Measurements from ENCODE around the gene CST11. TPM values are rescaled to one million over a fixed set of nuclear protein-coding genes. Genes with fewer than 3 reads are reported as not detected.

The CST11 gene
- total and polyA plus RNA-seq, 2 donors from 2014 or later, result not detected

DNA sequence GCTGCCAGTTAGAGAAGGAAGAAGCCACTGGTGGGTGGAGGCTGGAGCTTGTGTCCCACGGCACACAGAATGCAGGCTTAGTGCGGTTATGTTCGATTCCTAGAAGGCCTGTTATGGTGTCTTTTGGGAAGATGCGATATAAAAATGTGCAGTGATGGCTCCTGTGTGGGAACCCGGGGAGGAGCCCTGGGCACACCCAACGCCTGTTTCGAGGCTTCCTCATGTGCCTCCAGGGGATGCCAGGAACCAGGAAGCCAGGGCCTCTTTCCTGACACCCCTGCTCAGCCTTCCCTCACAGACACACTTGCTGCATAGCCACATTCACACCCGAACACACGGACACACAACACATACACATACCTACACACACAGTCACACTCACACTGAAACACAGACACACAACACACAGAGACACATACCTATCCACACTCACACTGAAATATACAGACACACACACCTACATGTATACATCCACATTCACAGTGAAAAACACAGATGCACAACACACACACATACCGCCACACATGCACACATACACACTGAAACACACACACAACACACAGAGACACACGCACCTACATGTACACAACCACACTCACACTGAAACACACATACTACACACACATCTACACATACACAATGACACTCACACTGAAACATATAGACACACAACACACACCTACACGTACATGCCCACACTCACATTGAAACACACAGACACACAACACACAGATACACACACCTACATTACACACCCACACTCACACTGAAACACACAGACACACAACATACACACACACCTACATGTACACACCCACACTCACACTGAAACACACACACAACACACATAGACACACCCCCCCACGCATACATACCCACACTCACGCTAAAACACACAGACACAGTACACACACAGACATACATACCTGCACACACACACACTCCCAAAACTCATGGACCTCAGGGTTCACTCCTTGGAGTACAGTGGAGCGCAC, 1.2 kb upstream of the CST11 start:
- DNase-seq, result no peak
- H3K9ac ChIP-seq (ENCODE audit: low read length in 3 of 3), result no peak overlapping the region
- intact Hi-C loops (cut with DNase I), result no loop called here

DNA sequence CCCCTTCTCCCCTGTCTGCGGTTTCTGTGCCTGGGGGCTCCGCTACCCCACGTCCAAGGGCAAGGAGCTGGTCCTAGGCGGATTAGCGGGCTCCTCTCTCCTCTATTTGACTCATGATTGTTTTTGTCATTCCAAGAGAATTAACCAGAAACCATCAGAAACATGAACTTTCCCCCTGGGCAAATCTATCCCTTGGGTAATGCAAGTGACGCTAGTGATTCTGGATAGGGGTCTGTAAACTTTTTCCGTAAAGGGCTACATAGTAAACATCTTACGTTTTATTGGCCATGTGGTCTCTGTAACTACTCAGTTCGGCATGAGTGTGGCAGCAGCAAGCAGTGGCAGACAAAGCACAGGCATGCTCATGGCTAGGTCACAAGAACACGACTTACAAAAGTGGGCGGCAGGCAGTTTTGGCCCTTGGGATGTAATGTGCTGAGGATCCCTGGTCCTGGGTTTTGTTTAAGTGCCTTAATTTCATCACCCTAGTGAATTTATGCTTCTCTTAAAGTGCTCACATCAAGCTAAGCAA, 654 bp downstream of the CST11 start:
- intact Hi-C loops (cut with DNase I), result no loop called here
- TF ChIP-seq CTCF (IDR thresholded peaks at IDR 0.05; ENCODE audit: borderline replicate concordance, extremely low read depth, insufficient read depth), result no peak
- Histone ChIP-seq H3K27me3 (ENCODE audit: control insufficient read depth, insufficient read depth, low read length) (no peaks in the 10 kb centered on the region), H3K9ac (ENCODE audit: low read length in 3 of 3) (no peak overlapping the region), H3K9me3 (ENCODE audit: control insufficient read depth in 2 of 3, insufficient read depth in 1 of 3, low read length in 3 of 3) (peaks cover 0 to 4% (median 0%) of the 10 kb centered on the region in 3 donors), H3K27ac (ENCODE audit: low read depth in 2 of 2, low read length in 2 of 2) (no peak overlapping the region), H3K4me3 (ENCODE audit: low read length in 3 of 3) (no peak overlapping the region), H3K36me3 (ENCODE audit: control insufficient read depth in 2 of 3, insufficient read depth in 3 of 3, low read length in 3 of 3) (no peaks in the 10 kb centered on the region), H3K4me1 (ENCODE audit: control insufficient read depth in 2 of 3, insufficient read depth in 2 of 3, low read depth in 1 of 3, low read length in 3 of 3) (no peaks in the 10 kb centered on the region)
- FAIRE-seq (no peak), DNase-seq (peak in 1 of 5 donors; percentile 8)

More for the DNA sequence above, 1.2 kb upstream of the CST11 start:
- Histone ChIP-seq H3K36me3 (ENCODE audit: control insufficient read depth in 2 of 3, insufficient read depth in 3 of 3, low read length in 3 of 3) (no peaks in the 10 kb centered on the region), H3K27ac (ENCODE audit: low read depth in 2 of 2, low read length in 2 of 2) (no peak overlapping the region), H3K27me3 (ENCODE audit: control insufficient read depth, insufficient read depth, low read length) (no peaks in the 10 kb centered on the region), H3K9me3 (ENCODE audit: control insufficient read depth in 2 of 3, insufficient read depth in 1 of 3, low read length in 3 of 3) (peaks cover 0 to 4% (median 0%) of the 10 kb centered on the region in 3 donors), H3K4me3 (ENCODE audit: low read length in 3 of 3) (no peak overlapping the region), H3K4me1 (ENCODE audit: control insufficient read depth in 2 of 3, insufficient read depth in 2 of 3, low read depth in 1 of 3, low read length in 3 of 3) (no peaks in the 10 kb centered on the region)
- TF ChIP-seq CTCF (IDR thresholded peaks at IDR 0.05; ENCODE audit: borderline replicate concordance, extremely low read depth, insufficient read depth), result no peak
- no peak for FAIRE-seq

DNA sequence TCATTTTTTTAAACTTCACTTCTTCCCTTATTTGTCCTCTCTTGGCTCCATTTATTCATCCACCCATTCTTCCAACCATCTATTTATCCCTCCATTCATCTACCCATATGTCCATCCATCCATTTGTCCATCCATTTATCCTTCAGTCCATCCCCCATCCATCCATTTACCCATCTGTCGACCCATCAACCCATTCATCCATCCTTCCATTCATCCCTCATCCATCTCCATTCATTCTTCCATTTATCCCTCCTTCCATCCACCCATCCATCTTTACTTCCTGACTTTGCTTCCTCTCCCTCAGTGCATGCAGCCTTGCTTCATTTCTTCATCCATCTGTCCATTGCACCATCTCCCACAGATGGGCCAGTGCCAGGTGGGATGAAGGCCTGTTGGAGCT, 1.8 kb downstream of the CST11 start:
- FAIRE-seq, result no peak
- H3K4me3 ChIP-seq (ENCODE audit: low read length in 3 of 3), result no peak overlapping the region
- no peak overlapping the region for H3K9ac ChIP-seq (ENCODE audit: low read length in 3 of 3)
- no peaks in the 10 kb centered on the region for H3K27me3 ChIP-seq (ENCODE audit: control insufficient read depth, insufficient read depth, low read length)
- intact Hi-C loops (cut with DNase I), result no loop called here
- no peak for TF ChIP-seq CTCF (IDR thresholded peaks at IDR 0.05; ENCODE audit: borderline replicate concordance, extremely low read depth, insufficient read depth)
- H3K9me3 ChIP-seq (ENCODE audit: control insufficient read depth in 2 of 3, insufficient read depth in 1 of 3, low read length in 3 of 3), result peaks cover 0 to 4% (median 0%) of the 10 kb centered on the region in 3 donors
- H3K4me1 ChIP-seq (ENCODE audit: control insufficient read depth in 2 of 3, insufficient read depth in 2 of 3, low read depth in 1 of 3, low read length in 3 of 3), result no peaks in the 10 kb centered on the region
- no peaks in the 10 kb centered on the region for H3K36me3 ChIP-seq (ENCODE audit: control insufficient read depth in 2 of 3, insufficient read depth in 3 of 3, low read length in 3 of 3)
- no peak for DNase-seq
- no peak overlapping the region for H3K27ac ChIP-seq (ENCODE audit: low read depth in 2 of 2, low read length in 2 of 2)
